NCI-H187 (cell line): ENCODE data around the gene KIF24.
"Not testable (repeated sequence)": the region's sequence is repeated elsewhere in the genome, so short reads cannot be mapped to it uniquely, and the experiment has no call there.

ENCODE experiments used
- DNase-seq, 2 experiments: peaks; one replicate each; lab custom pipeline; 2025; lab: John Stamatoyannopoulos, UW

Gene KIF24

DNA sequence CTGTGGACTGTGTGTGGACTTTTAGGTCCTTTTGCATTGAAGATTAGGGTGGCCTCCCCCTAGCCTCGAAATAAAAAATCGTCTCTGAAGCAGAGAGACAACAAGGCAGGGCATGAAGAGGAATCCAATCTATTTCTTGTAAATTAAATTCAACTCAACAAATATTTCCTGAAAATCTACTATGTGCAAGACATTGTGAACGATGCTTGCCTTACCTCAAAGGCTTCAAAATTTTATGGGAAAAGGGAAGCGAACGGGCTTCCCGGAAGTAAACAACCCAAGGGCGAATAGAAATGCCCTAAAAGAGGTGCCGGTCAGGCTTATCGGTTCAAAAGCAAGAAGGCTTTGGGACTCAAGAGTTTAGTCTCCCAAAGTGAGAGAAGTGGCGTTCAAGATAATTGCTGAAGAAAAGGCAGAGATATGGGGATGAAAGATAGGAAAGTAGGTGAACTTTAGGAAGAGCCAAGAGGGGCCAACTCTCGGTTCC, 525 bp downstream of the KIF24 start:
- DNase-seq = peak in 1 of 2 experiments; percentile 22

DNA sequence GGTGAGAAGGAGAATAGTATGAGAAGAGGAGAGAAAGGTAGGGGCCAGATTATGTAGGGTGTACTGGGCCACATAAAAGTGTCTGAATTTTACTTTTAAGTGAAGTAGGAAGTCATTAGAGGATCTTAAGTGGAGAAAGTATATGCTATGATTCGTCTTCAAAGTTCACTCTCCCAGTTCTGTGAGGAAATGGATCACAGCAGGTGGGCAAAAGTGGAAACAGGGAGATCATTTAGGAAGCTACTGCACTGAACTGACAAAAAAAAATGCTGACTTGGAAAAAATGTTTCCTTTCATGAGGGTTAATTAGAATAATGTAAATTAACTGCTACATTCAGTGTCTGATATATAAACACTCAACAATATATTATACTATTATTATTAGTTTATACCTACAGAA, 2.4 kb downstream of the KIF24 start:
- no peak for DNase-seq

DNA sequence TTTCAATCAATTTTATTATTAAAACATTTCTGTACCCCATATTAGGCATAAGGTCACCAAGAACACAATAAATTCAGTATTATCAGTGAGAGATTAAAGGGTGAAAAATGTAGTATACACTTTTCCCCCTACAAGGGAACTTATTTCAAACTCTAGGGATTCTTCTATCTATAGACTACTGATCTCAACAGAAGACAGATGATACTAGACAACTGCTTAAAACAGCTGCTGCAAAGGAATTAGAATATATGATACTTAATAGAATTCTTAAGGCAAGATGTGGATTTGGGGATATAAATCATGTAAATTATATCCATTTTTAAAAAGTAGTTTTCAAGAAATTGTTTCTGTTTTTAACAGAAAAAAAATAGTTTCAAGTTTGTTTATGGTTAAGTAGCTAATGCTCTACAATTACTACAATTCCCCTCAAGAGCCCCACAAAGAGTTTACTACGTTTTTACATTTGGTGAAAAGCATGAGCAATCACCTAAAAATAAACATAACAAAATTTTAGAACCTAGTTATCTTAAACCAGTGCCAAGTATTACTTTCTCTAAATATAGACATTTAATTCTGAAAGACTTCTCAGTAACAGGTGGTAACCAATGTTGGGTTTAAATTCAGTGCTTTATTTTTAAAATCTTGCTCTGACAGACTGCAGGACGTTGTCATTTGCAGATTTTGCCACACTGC, 6.0 kb downstream of the KIF24 start:
- DNase-seq = no peak

DNA sequence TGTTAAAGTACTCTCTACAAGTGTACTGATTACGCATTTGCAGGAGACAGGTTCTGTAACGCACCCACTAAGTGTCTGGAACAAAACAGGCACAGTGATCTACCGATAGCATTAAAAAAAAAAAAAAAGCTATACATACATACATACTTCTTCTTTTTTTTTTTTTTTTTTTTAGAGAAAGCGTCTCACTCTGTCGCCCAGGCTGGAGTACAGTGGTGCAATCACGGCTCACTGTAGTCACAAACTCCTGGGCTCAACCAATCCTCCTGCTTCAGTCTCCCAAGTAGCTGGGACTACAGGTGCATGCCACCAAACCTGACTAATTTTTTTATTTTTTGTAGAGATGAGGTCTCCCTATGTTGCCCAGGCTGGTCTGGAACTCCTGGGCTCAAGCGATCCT, 7.6 kb downstream of the KIF24 start:
- DNase-seq = no peak

- no peak for DNase-seq
Measured at GRCh38 chr9:34318163-34318790, 10.8 kb downstream of the KIF24 start.

GRCh38 chr9:34317436-34317835, 11.6 kb downstream of the KIF24 start:
- no peak for DNase-seq

DNA sequence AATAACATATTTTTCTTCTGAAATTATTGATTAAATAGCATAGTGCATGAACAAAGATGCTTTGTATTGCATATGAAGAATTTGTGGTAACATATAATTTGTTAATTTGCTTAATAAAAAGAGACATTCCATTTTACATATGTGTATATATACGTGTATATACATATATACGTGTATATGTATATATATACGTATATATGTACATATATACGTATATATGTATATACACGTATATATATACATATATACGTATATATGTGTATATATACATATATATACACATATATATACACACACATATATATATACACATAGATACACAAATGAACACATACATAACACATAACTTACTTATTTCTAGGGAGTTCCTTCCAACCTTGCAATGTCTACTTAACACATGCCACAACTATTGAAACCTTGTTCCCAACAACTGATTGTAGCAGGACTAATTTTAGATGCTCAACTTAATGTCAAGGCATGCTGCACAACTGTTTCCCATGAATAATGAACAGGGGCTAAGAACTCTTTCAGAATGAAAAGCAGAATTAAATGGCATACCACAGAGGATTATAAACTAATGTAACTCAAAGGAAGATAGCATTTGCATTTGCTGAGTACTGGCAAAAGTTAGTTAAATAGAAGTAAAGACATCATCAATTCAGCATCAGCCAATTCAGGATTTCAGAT, 17.4 kb downstream of the KIF24 start:
- DNase-seq = no peak

DNA sequence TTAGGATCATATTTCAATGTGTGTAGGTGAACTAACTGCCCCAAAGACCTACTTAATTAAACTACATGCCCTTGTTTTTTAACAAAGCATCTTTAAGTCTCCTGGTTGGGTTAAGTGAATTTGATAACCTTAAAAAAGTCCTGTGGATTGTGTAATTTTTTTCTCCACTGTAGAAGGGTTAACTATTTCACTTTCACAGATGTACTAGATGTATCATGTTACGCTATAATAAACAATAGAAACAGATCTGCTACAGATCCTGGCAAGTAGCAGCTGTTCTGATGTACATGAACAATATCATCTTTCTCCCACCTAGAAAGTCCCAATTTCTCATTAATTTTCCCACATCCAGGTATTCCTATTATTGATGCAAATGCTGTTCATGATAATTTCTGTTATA, 18.9 kb downstream of the KIF24 start:
- DNase-seq = no peak

- DNase-seq = not testable (repeated sequence)
Measured at GRCh38 chr9:34308316-34308715, 20.8 kb downstream of the KIF24 start.

- not testable (repeated sequence) for DNase-seq
Measured at GRCh38 chr9:34301064-34301463, 28.0 kb downstream of the KIF24 start.

GRCh38 chr9:34292552-34292951, 36.5 kb downstream of the KIF24 start:
- DNase-seq = no peak

GRCh38 chr9:34291423-34291822, 37.6 kb downstream of the KIF24 start:
- no peak for DNase-seq

- DNase-seq = no peak
Measured at GRCh38 chr9:34291023-34291422, 38.0 kb downstream of the KIF24 start.

- no peak for DNase-seq
Measured at GRCh38 chr9:34289159-34289558, 39.9 kb downstream of the KIF24 start.

DNA sequence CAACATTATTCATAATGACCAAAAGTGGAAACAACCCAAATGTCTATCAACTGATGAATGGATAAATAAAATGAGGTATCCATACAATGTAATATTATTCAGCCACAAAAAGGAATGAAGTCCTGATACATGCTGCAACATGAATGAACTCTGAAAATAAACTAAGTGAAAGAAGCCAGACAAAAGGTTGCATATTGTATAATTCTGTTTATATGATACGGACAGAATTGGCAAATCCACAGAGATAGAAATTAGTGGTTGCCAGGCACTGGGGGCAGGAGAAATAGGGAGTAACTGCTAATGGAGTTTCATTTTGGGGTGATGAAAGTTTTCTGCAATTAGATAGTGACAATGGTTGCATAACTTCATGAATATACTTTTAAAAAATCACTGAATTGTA, 47.0 kb downstream of the KIF24 start:
- no peak for DNase-seq

- peak in 1 of 2 experiments; percentile 31 for DNase-seq
Measured at GRCh38 chr9:34279411-34279810, 49.7 kb downstream of the KIF24 start.
